OCI-LY7 (cell line): ENCODE data around the gene CYP3A7.

Source experiments
- CTCF ChIP-seq: fragments of 200-600 bp; sonication (generic); conservative IDR thresholded peaks from 2 replicates; pipeline ENCODE4 v1.5.1; 2014; ENCODE audit warnings: mild to moderate bottlenecking, antibody characterized with exemption, low read length, moderate library complexity, mixed read lengths
- EZH2phosphoT487 ChIP-seq: fragments of 200-600 bp; sonication (generic); IDR thresholded peaks from 2 replicates; pipeline ENCODE4 v1.6.1; 2018; ENCODE audit warnings: low read depth, borderline replicate concordance, mild to moderate bottlenecking, mixed run types, antibody characterized with exemption, low read length, moderate library complexity, mixed read lengths

DNA sequence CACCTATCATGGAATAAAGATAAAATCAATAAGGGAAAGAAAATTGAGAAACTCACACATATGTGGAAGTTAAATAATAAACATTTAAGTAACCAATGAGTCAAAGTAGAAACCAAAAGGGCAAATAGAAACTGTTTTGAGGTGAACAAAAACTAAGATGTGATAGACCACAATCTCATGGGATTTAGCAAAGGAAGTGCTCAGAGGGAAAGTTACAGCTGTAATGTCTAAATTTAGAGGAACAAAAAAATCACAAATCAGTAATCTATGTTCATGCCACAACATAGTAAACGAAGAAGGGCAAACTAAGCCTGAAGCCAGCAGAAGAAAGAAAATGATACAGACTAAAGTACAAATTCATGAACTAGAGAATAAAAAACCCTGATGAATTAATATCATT lies 32.7 kb upstream of the CYP3A7 start:
- TF ChIP-seq CTCF (no peak), EZH2phosphoT487 (no peak)
